Spleen (tissue), 7 donors: ENCODE data around the gene USP20.

ENCODE experiments used
- CTCF ChIP-seq, 11 experiments: fragments of 200-600 bp in 7 of 11; fragments of 450-650 bp in 4 of 11; sonication (generic) in 4 of 11; IDR thresholded peaks in 8 of 11; conservative IDR thresholded peaks in 3 of 11; 1 replicate in 7 of 11; 2 replicates in 4 of 11; pipeline versions ENCODE4 v1.4.0 to v1.8.0; 2016 to 2021; ENCODE audit warnings: antibody characterized with exemption in 11 of 11, inconsistent platforms in 4 of 11, mild to moderate bottlenecking in 1 of 11
- POLR2A ChIP-seq, 3 donors: fragments of 450-650 bp; IDR thresholded peaks; one replicate each; pipeline ENCODE4 v1.5.1; 2017; ENCODE audit warnings: antibody characterized with exemption in 3 of 3, mild to moderate bottlenecking in 1 of 3
- POLR2AphosphoS5 ChIP-seq, 3 donors: sonication (generic); formaldehyde crosslinking; IDR thresholded peaks; one replicate each; pipeline ENCODE4 v1.5.1; 2017; ENCODE audit warnings: antibody characterized with exemption in 3 of 3
- donor health status: DM: no; HTN: no; CAD: no; lungs with moderate emphysema.
- donor health status: DM: no; HTN: no; CAD: no.
- donor health status: DM: no; HTN: no; CAD: no.

GRCh38 chr9:129841071-129841470 is 5.8 kb downstream of the USP20 start:
- TF ChIP-seq CTCF (IDR thresholded peaks at IDR 0.05 in 8 of 11, conservative IDR thresholded peaks at IDR 0.05 in 3 of 11): no peak
- TF ChIP-seq POLR2AphosphoS5 (IDR thresholded peaks at IDR 0.05): no peak
- TF ChIP-seq POLR2A (IDR thresholded peaks at IDR 0.05): no peak
